Measurements from ENCODE around the gene MRGPRG.

DNA sequence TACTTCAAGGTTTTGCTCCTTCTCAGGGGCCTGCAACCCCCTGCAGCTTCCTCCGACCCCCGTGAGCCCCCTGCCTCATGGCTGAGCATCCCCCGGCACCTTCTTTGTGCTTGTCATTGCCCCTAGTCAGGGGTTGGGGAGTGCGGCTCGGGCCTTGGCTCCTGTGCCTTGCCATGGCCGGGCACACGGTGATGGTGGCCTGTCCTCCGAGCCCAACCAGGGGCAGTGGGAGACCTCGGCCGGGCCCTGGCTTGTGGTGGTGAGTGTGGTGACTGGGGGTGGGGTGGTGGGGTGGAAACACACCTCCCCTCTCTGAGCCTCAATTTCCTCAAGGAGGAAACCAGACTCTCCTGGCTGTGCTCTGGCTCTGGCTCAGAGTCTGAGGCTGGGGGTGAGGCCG is 1.5 kb upstream of the MRGPRG start:
- TF ChIP-seq, protein P1, sequence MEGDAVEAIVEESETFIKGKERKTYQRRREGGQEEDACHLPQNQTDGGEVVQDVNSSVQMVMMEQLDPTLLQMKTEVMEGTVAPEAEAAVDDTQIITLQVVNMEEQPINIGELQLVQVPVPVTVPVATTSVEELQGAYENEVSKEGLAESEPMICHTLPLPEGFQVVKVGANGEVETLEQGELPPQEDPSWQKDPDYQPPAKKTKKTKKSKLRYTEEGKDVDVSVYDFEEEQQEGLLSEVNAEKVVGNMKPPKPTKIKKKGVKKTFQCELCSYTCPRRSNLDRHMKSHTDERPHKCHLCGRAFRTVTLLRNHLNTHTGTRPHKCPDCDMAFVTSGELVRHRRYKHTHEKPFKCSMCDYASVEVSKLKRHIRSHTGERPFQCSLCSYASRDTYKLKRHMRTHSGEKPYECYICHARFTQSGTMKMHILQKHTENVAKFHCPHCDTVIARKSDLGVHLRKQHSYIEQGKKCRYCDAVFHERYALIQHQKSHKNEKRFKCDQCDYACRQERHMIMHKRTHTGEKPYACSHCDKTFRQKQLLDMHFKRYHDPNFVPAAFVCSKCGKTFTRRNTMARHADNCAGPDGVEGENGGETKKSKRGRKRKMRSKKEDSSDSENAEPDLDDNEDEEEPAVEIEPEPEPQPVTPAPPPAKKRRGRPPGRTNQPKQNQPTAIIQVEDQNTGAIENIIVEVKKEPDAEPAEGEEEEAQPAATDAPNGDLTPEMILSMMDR (conservative IDR thresholded peaks at IDR 0.05; ENCODE audit: low read length): no peak
- TF ChIP-seq EZH2phosphoT487 (IDR thresholded peaks at IDR 0.05; ENCODE audit: borderline replicate concordance, low read depth, low read length): no peak
